Small intestine (tissue), 7 donors: ENCODE measurements around the gene EXPH5. TPM values are rescaled to one million over a fixed set of nuclear protein-coding genes. Genes with fewer than 3 reads are reported as not detected.

Experiments
- DNase-seq, 2 donors: peaks; one replicate each; pipeline versions ENCODE4 v3.0.0 to v3.0.0-alpha.2; 2013
- FAIRE-seq: peaks from 2 replicates; lab custom pipeline; 2012; peaks lifted over from hg19 to GRCh38; lab: Jason Lieb, UNC
- H3K27ac ChIP-seq, 3 donors: one replicate each; pipeline ENCODE4 v1.5.1; 2013; ENCODE audit warnings: low read length in 2 of 3, mild to moderate bottlenecking in 2 of 3, control low read depth in 1 of 3, inconsistent platforms in 1 of 3, low read depth in 1 of 3, moderate library complexity in 1 of 3
- H3K27me3 ChIP-seq, 3 donors: one replicate each; pipeline ENCODE4 v1.6.1; 2013; ENCODE audit warnings: low read length in 3 of 3, inconsistent platforms in 1 of 3; ENCODE audit not compliant: control insufficient read depth in 3 of 3, insufficient read depth in 3 of 3
- H3K36me3 ChIP-seq, 3 donors: one replicate each; pipeline ENCODE4 v1.6.1; 2013; ENCODE audit warnings: low read length in 3 of 3, inconsistent platforms in 1 of 3, low read depth in 1 of 3, mild to moderate bottlenecking in 1 of 3, moderate library complexity in 1 of 3; ENCODE audit not compliant: control insufficient read depth in 3 of 3, insufficient read depth in 2 of 3
- H3K4me1 ChIP-seq, 3 donors: one replicate each; pipeline ENCODE4 v1.6.1; 2013; ENCODE audit warnings: low read length in 2 of 3, inconsistent platforms in 1 of 3, low read depth in 1 of 3, mild to moderate bottlenecking in 1 of 3, moderate library complexity in 1 of 3; ENCODE audit not compliant: control insufficient read depth in 3 of 3, insufficient read depth in 2 of 3
- H3K4me3 ChIP-seq, 3 donors: one replicate each; pipeline ENCODE4 v1.5.1; 2013; ENCODE audit warnings: low read length in 3 of 3, control low read depth in 1 of 3, inconsistent platforms in 1 of 3, low read depth in 1 of 3, mild to moderate bottlenecking in 1 of 3, moderate library complexity in 1 of 3
- H3K9me3 ChIP-seq, 2 donors: one replicate each; pipeline ENCODE4 v1.6.1; 2013; ENCODE audit warnings: low read depth in 1 of 2, low read length in 1 of 2; ENCODE audit not compliant: control insufficient read depth in 2 of 2, insufficient read depth in 1 of 2
- WGBS, 3 donors: extraction: QIAGEN DNeasy Blood & Tissue Kit; methylation state at CpG; one replicate each; pipeline ENCODE4 v1.1.7; 2013; 5-methylcytosine and 5-hydroxymethylcytosine counted together
- polyA plus RNA-seq, 4 donors: library from polyadenylated mRNA; stranded (reverse) in 3 of 4; unstranded in 1 of 4; fragments of 200-250 nt in 3 of 4; fragments of 120-200 nt in 1 of 4; gene quantifications; one replicate each; pipeline versions ENCODE4 v1.2.1 to v1.2.3, GENCODE V29; 2013
- donor health status: healthy with polysubstance abuse.
- donor health status: control.
- donor health status: control.
- donor health status: Bipolar disorder and iron deficiency.
- donor health status: healthy.

The EXPH5 gene
- polyA plus RNA-seq, 4 donors = 0.22 to 1.8 (median 0.60) TPM

DNA sequence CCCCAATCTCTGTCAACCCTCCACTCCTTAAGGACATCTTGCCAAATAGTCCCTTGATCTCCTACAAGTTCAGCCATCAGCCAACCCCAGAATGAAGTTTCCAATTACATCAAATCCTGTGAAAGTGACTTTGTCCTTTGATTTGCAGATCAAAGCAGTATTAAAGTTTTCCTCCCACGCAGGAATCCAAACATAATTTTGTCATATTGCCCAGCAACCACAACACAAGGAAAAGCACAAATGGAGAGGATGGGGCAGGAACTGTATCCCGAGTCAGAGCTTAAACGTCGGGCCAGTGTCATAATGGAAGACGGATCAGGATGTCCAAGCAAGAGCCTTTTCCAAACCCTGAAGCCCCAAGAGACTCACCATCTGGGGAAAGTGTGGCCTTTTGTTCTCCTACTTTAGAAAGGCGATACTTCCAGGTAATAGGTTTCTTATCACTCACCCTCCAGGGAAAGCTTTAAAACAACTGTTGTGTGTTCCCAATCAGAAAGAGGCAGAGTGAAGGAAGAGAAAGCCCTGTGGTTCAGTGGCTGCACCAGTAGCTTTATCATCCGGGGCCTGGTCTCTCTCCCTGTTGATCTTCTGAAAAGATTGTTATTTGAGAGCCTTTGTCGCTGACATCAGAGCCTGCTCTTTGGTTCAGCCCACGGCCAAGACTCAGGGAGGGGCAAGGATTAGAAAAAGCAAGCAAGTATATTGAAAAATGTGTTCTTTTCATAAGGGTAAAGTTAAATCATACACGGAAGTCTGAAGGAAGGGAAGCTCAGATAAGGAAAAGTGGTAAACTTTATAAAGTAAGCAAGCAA, 41.7 kb downstream of the EXPH5 start:
- no peaks in the 10 kb centered on the region for H3K27me3 ChIP-seq
- no peak overlapping the region for H3K27ac ChIP-seq
- H3K4me3 ChIP-seq = no peak overlapping the region
- no peaks in the 10 kb centered on the region for H3K9me3 ChIP-seq
- 16 to 41% (median 29%) methylated on average over 10 of the region's 10 CpGs for WGBS, 3 donors
- H3K36me3 ChIP-seq = no peaks in the 10 kb centered on the region
- DNase-seq = peak in 1 of 2 donors; percentile 19
- H3K4me1 ChIP-seq = peaks cover 0 to 3% (median 3%) of the 10 kb centered on the region in 3 donors
- FAIRE-seq = no peak

DNA sequence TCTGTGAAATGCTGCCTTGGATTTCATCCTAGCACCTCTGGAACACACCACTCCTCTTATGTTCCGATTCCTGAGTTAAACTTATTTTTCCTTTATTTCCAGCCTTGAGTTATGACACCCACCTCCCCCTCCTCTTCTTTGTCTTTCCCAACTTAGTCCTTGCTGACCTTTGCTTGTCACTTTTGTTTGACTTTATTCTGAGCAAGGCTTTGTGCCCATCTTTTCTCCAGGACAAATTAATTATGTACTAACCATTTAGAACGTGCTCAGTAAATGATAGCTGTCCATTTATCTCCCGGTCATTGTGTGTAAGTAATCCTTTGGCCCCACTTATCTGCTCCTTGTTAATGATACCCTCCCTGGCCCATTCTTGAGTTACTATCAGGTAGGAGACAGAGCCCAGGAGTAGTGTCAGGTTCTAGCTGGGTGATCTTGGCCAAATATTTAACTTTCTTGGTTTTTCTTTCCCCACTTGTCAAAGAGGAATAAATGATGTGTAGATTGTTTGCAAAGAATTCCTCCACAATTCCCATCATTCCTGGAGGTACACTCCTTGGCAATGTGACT, 44.2 kb downstream of the EXPH5 start:
- Histone ChIP-seq H3K4me1 (peaks cover 0 to 3% (median 3%) of the 10 kb centered on the region in 3 donors), H3K36me3 (no peaks in the 10 kb centered on the region), H3K27me3 (no peaks in the 10 kb centered on the region), H3K27ac (no peak overlapping the region), H3K4me3 (no peak overlapping the region), H3K9me3 (no peaks in the 10 kb centered on the region)
- 63 to 73% (median 71%) methylated on average over 3 of the region's 3 CpGs for WGBS, 3 donors
- DNase-seq (no peak), FAIRE-seq (no peak)

DNA sequence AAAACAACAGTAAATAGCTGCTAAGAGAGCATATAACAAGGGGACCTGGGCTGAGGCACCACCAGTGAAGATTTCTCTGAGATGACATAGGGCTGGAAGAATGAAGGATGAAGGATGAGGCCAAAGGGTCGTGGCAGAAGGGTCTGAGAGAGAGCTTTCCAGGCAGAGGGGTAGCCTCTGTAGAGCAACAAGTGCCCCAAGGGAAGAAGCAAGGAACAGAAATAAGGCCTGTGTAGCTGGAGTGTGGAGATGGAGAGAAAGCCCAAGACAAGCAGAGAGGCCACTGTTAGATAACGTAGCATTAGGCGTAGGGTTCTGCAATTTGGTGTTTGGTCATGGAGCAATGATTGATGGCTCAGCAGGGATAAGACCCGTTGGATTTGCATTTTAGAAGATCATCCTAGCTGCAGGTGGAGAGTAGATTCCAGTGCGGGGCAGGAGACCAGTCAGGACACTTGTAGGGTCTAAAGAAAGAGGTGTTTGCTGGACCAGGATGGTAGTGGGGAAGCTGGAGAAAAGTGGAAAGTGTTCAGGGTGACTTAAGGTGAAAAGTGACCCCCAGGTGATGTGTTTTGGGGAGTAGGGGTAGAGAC, 47.6 kb downstream of the EXPH5 start:
- FAIRE-seq (no peak), DNase-seq (no peak)
- Histone ChIP-seq H3K27me3 (no peaks in the 10 kb centered on the region), H3K36me3 (no peaks in the 10 kb centered on the region), H3K9me3 (no peaks in the 10 kb centered on the region), H3K4me3 (no peak overlapping the region), H3K4me1 (no peaks in the 10 kb centered on the region), H3K27ac (no peak overlapping the region)
- 76 to 88% (median 87%) methylated on average over 5 of the region's 5 CpGs for WGBS, 3 donors

DNA sequence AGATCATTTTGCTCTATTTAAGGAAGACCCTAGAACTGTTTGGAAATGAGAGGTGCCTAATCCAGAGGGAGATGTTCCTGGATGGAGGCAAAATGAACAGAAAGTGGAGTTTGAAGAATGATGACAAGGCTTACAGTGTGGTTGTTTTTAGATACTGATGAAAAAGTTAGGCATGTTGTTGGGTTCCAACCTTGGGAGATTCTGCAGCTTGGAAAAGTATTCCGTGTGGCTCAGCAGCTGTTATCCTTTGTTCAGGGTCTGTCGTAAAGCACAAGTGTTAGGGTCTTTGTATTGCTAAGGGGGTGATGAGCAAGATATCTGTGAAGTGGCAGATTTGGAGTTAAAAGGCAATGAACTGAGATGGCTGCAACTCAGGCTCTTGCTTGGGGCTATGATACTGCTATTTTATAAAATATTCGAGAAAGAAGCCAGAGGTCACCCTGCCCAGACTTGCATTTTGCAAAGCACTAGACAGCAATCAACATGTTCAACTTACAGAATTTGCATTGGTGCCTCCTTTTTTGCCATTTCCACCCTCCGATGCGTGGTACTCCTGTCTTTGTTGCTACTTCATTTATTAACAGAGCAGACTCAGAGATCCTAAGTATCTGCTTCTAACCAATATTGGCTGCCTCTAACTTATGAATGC, 50.1 kb downstream of the EXPH5 start:
- no peak overlapping the region for H3K4me3 ChIP-seq
- no peak overlapping the region for H3K27ac ChIP-seq
- no peaks in the 10 kb centered on the region for H3K27me3 ChIP-seq
- H3K36me3 ChIP-seq = no peaks in the 10 kb centered on the region
- 83 to 90% (median 83%) methylated on average over 5 of the region's 5 CpGs for WGBS, 3 donors
- no peak for FAIRE-seq
- H3K9me3 ChIP-seq = no peaks in the 10 kb centered on the region
- no peak for DNase-seq
- no peaks in the 10 kb centered on the region for H3K4me1 ChIP-seq

DNA sequence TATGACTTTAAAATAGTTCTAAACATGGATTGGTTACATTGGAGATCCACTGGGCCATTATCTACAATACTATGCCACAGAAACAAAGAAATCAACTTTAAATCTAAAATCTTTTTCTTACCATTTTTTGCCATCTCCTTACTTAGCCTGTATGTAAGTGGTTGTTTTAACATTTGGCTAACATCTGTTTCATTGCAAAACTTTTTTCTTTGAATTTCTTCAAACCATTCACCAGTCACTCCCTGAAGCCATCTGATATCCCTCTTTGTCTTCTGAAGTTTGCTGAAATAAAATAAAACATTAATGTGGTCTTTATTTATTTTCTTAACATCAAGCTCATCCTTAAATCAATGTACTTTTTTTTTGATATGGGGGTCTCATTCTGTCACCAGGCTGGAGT, 52.0 kb downstream of the EXPH5 start:
- Histone ChIP-seq H3K4me3 (no peak overlapping the region), H3K36me3 (no peaks in the 10 kb centered on the region), H3K27me3 (no peaks in the 10 kb centered on the region), H3K27ac (no peak overlapping the region), H3K4me1 (no peaks in the 10 kb centered on the region), H3K9me3 (no peaks in the 10 kb centered on the region)
- FAIRE-seq (no peak), DNase-seq (no peak)

DNA sequence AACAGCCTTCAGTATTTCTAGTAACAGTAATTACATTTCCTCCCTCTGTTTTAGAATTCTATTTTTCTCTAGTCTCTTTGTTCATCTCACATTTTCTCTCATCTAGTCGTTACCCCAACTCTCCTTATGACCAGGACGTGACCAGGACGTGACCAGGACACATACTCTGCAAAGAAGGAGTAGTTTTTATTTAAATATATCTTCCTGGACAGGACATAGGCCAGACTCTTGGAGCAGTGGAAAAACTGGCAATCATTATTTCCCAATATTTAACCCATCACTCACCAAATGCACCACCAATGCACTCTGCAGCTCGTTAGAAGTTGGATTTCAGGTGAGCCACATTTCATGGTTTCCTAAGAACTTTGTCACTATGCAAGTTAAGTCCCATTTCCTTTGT, 55.1 kb downstream of the EXPH5 start:
- 72 to 89% (median 85%) methylated on average over 4 of the region's 4 CpGs for WGBS, 3 donors
- Histone ChIP-seq H3K4me3 (no peak overlapping the region), H3K36me3 (no peaks in the 10 kb centered on the region), H3K27ac (no peak overlapping the region), H3K9me3 (no peaks in the 10 kb centered on the region), H3K4me1 (no peaks in the 10 kb centered on the region), H3K27me3 (no peaks in the 10 kb centered on the region)
- no peak for FAIRE-seq
- DNase-seq = no peak

DNA sequence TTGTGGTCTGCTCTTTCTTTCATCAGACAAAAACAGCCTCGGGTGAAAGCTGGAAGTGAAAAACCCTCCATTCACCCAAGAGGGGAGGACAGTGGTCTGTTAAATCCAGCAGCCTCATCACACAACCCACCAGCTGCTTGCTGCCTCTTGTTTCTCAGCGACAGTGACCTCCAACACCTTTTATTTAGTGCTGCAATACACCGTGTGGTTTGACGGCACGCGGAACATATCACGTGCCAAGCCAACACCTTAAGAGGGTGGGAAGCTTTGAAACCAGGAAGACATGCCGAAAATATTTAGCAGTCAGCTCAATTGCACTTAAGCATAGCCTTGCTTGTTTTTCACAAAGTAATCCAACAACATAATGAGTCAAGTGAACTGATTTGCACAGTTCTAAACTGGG, 55.5 kb downstream of the EXPH5 start:
- Histone ChIP-seq H3K27ac (no peak overlapping the region), H3K4me1 (no peaks in the 10 kb centered on the region), H3K36me3 (no peaks in the 10 kb centered on the region), H3K4me3 (no peak overlapping the region), H3K9me3 (no peaks in the 10 kb centered on the region), H3K27me3 (no peaks in the 10 kb centered on the region)
- no peak for FAIRE-seq
- DNase-seq = peak; percentile 43 to 61
- WGBS, 3 donors = 28 to 48% (median 44%) methylated on average over 8 of the region's 8 CpGs

DNA sequence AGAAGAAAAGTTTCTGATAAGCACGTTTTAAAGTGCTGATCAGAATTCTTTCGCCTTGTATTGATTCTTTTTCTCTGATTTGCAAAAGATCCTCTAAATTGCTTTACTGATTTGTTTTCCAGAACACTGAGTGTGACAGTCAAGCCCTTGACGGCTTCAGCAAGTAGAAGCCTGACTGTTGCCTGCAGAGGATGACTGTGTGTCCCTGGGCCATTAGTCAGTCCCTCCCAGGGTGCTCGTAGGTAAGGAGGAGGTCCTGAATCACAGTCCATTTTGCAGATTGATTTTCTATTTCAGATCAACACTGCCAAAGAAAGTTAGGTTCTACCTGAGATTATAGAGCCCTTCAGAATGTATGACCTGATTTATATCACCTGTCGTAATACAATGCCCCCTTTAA, 56.8 kb downstream of the EXPH5 start:
- no peaks in the 10 kb centered on the region for H3K36me3 ChIP-seq
- H3K4me3 ChIP-seq = no peak overlapping the region
- H3K27me3 ChIP-seq = no peaks in the 10 kb centered on the region
- H3K27ac ChIP-seq = no peak overlapping the region
- WGBS, 3 donors = 82 to 89% (median 83%) methylated on average over 5 of the region's 5 CpGs
- FAIRE-seq (no peak), DNase-seq (no peak)
- no peaks in the 10 kb centered on the region for H3K4me1 ChIP-seq
- no peaks in the 10 kb centered on the region for H3K9me3 ChIP-seq
